HG02938 (cell line): ENCODE results near the gene HBE1.
"Not testable (repeated sequence)": the region's sequence is repeated elsewhere in the genome, so short reads cannot be mapped to it uniquely, and the experiment has no call there.

ENCODE experiments used
- ATAC-seq: cut with Tn5 transposase; IDR thresholded peaks from one replicate; pipeline ENCODE4 v1.9.1; 2021; ENCODE audit warnings: mild to moderate bottlenecking, moderate library complexity; ENCODE audit not compliant: unreplicated experiment

HBE1 gene

GRCh38 chr11:5285703-5286340 lies 16.1 kb upstream of the HBE1 start:
- ATAC-seq: no peak

- no peak for ATAC-seq
Measured at GRCh38 chr11:5284637-5285036, 14.9 kb upstream of the HBE1 start.

DNA sequence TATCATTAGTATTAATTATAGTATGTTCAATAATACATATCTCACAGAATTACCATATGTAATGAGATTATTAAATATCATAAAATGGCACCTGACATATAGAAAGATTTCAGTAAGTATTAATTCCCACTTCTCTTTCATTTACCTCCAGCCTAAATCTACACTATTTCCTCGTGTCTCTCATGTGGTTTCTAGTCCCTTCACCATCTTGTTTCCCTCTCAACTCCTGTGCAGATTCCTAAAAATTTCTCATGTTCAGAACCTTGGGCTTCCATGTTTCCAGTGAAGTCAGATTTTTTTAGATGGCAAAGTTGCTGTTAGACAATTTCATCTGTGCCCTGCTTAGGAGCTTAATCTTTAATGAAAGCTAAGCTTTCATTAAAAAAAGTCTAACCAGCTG lies 14.1 kb upstream of the HBE1 start:
- no peak for ATAC-seq

DNA sequence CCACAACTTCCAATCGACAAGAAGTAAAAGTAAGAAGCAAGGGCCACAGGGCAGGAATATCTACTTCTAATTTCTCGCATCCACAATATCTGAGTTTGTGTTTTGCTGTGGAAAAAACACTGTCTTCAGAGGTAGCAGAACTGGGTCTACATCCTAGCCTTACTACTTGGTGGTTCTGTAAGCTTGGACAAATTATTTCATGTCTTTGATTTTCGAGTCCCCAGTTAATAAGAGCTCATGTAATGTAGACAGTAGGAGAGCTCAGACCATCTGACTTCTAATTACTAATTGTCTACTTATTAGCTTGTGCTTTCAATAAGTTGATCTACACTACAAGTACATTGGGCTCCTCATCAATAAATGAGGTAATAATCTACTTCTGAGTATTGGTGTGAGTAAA lies 13.3 kb upstream of the HBE1 start:
- no peak for ATAC-seq

- no peak for ATAC-seq
Measured at GRCh38 chr11:5282628-5283027, 12.9 kb upstream of the HBE1 start.

DNA sequence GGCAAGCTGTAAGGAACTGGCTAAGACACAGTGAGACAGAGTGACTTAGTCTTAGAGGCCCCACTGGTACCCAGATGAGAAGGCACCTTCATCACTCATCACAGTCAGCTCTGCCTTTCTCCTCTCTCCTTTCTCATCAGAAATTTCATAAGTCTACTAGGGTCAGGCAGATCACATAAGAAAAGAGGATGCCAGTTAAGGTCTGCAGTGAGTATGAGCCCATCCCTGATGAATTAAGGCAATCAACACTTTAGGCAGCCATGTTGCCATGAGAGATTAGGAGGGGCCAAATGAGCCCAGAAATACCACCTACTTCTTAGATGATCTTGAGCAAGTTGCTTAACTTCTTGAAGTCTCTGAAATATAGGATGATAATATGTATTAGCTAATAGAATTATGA lies 11.9 kb upstream of the HBE1 start:
- ATAC-seq: no peak

- peak; percentile 95 for ATAC-seq
Measured at GRCh38 chr11:5280582-5281102, 10.9 kb upstream of the HBE1 start.

DNA sequence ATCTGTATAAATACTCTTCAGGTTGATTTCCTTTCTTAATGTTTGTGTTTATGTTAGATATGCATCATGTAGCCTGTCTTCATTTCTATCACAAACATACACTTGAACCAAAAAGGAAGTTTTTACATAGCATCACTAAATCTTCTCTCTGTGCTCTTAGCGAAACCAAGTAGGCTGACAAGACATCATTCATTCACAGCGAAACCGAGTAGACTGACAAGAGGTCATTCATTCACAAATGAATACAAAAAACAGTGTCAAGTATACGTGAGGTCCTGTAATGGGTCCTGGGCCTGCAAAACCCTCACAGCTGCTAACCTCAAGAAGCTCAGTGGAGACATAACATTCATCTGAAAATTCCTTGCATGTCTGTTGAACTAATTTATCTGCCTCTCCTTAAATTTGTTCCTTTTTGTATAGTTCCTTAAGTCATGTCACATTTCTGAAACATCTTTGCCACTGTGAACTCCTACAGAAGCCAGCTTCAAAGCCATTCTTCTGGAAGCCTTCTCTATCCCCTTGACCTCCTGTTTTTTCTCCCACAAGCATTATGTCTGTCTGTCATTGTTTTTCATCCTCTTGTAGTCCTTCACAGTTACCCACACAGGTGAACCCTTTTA lies 9.8 kb upstream of the HBE1 start:
- ATAC-seq: no peak

DNA sequence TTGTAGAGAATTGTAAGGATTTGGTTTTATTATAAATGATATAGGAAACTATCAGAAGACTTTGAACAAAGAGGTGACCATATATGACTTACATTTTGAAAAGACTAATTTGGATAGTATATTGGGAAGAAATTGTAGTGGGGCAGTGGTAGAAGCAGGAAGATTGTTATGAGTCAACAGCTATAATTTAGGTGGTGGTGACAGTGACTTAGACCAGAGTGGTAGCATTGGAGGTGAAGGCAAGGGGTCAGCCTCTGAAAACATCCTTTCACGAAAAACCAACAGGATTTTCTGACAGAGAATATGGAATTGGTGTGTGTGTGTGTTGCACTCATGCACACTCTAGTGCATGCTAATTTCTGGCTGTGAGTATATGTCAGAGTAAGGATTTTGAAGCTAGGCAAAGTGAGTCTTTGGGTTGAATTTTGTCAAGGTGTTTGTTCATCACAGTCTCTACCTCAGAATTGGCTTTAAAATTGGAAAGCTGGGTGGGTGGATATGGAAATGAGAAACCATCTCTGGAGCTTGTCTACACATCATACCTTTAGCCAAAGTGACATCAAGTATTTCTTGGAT lies 8.2 kb upstream of the HBE1 start:
- no peak for ATAC-seq

DNA sequence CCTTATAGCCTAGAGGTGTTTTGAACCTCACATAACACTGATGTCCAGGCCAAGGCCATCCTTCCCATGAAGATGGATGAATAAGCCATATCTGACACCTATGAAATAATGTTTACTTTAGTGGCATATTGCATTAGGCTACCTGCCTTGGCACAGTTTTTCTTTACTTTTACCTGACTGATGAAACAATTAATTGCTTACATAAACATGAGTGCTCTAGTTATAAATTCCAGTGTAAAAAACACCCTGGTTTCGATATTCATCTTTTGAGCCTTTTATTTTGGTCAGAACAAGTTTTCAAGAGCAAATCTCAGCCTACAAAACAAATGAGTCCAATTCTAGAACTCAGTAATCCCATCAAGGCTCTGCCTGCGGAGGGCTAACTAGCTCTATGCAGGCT lies 7.0 kb upstream of the HBE1 start:
- no peak for ATAC-seq

DNA sequence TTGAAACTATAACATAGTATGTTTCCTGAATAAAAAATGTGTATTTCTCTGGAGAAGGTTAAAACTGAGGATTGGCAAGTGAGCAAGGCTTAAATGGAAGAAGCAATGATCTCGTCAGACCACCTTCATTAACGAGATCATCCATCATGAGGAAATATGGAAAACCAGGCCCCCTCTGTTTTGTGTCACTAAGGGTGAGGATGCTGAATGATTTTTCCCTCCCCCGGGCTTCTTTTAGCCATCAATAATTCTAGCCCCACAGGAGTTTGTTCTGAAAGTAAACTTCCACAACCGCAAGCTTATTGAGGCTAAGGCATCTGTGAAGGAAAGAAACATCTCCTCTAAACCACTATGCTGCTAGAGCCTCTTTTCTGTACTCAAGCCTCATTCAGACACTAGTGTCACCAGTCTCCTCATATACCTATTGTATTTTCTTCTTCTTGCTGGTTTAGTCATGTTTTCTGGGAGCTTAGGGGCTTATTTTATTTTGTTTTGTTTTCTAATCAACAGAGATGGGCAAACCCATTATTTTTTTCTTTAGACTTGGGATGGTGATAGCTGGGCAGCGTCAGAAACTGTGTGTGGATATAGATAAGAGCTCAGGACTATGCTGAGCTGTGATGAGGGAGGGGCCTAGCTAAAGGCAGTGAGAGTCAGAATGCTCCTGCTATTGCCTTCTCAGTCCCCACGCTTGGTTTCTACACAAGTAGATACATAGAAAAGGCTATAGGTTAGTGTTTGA lies 5.8 kb upstream of the HBE1 start:
- ATAC-seq: no peak

DNA sequence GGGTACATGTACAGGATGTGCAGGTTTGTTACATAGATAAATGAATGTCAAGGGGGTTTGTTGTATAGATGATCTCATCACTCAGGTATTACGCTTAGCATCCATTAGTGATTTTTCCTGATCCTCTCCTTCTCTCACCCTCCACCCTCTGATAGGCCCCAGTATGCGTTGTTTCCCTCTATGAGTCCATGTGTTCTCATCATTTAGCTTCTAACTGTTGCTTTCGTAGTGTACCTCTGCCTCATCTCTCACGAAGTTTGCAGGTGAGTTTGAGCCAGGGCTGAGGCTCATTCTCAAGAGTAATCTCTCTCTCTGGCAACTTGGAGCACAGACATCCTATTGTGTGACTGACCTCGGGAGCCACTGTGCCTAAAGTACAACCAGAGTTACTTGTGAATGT lies 4.7 kb upstream of the HBE1 start:
- no peak for ATAC-seq

DNA sequence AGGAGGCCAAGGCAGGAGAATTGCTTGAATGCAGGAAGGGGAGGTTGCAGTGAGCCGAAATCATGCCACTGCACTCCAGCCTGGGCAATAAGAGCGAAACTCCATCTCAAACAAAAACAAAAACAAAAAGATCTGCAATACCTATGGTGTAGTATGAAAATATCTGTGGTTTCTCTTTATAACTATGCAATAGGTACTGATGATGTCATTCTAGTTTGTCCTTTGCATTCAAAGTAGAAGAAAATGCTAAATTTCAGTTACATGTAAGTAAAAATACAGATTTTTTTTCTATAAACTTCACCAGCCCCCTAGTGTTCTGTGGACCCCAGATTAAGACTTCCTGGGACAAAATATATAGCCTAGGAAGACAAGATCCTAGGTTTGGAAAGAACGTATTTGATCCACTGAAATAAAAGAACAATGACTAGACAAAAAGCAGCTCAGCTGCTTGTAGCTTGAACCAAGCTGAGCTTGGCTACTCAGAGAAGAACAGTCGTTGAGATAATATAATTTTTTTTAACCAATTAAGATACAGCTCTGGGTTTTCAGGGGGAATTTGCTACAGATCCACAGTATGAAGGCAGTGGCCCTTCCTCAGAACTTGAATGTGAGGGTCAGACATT lies 2.8 kb upstream of the HBE1 start:
- ATAC-seq: no peak

DNA sequence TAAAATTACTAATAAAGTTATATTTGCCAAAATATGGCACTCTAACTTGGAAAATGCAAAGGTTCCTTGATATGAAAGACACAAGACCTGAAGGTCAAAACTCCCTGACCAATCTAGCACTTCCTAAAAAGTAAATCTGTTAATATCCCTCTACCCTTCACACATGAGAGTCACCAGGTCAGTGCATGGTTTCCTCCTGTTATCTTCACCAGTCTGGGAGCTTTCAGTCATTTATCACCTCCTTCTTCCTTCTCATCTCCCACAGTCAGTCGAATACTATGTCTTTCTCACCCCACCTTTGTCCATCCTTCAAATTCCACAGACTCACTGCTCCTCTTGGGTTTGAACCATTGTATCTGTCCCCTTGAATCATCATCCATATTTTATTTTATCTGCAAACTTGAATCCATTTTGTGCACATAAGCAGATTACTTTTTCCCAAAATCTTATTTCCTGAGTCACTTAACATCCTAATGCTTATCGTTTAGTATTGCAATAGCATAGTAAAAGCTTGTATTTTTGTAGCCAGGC lies 2.6 kb downstream of the HBE1 start:
- ATAC-seq: no peak

GRCh38 chr11:5266609-5267008 lies 3.1 kb downstream of the HBE1 start:
- no peak for ATAC-seq

DNA sequence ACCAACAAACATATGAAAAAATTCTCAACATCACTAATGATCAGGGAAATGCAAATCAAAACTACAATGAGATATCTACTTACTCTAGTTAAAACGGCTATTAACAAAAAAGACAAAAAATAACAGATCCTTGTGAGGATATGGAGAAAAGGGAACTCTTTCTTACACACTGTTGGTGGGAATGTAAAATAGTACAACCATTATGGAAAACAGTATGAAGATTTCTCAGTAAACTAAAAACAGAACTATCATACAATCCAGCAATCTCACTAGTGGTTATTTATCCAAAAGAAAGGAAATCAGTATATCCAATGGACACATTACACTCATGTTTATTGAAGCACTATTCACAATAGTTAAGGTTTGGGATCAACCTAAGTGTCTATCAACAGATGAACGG lies 3.9 kb downstream of the HBE1 start:
- ATAC-seq: no peak

DNA sequence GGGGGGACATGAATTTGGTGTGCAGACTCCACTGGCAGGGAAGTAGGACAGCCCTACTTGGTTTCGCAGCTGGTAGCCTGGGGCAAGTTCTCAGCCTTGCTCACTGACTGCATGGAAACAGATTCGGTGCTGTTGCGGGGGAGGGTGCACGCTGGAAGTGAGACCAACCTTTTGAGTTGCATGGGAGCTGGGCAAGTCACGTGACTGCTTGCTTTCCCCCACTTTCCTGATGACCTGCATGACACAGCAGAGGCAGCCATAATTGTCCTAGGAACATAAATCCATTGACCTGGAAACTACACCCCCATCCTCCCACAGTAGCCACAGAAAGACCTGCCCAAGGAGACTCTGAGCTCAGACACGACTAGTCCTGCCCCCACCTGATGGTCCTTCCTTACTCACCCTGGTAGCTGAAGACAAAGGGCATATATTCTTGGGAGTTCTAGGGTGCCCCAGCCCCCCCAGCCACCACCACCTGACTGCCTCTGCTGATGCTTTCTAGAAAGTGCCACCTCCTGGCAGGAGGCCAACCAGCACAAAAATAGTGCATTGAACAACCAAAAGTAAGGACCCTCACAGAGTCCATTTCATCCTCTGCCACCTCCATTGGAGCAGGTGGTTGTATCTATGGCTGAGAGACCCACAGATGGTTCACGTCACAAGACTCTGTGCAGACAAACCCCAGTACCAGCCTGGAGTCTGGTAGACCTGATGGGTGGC lies 11.0 kb downstream of the HBE1 start:
- ATAC-seq: no peak

- no peak for ATAC-seq
Measured at GRCh38 chr11:5257296-5257695, 12.4 kb downstream of the HBE1 start.

- ATAC-seq: not testable (repeated sequence)
Measured at GRCh38 chr11:5254646-5255413, 14.9 kb downstream of the HBE1 start, which contains the start of gene HBG2. Gene HBG2, minus strand, starts transcription at chr11:5254781. Its CDS starts 53 bp downstream, at chr11:5254728.

GRCh38 chr11:5254023-5254422 lies 15.7 kb downstream of the HBE1 start:
- ATAC-seq: not testable (repeated sequence)
